NK-92 (cell line): ENCODE results near the gene FHIT.

ENCODE experiments used
- DNase-seq: peaks from one replicate; lab custom pipeline; 2025; ENCODE audit not compliant: unreplicated experiment; lab: John Stamatoyannopoulos, UW

The FHIT gene

GRCh38 chr3:59793976-59794375, 1457.3 kb downstream of the FHIT start:
- DNase-seq = no peak

- no peak for DNase-seq
Measured at GRCh38 chr3:59791774-59792308, 1459.4 kb downstream of the FHIT start.

GRCh38 chr3:59790241-59790640, 1461.0 kb downstream of the FHIT start:
- DNase-seq = no peak

GRCh38 chr3:59788801-59789200, 1462.5 kb downstream of the FHIT start:
- DNase-seq = no peak

GRCh38 chr3:59788133-59788532, 1463.1 kb downstream of the FHIT start:
- DNase-seq = no peak

- no peak for DNase-seq
Measured at GRCh38 chr3:59786374-59786773, 1464.9 kb downstream of the FHIT start.

GRCh38 chr3:59784164-59784563, 1467.1 kb downstream of the FHIT start:
- DNase-seq = no peak

- DNase-seq = no peak
Measured at GRCh38 chr3:59783468-59783988, 1467.7 kb downstream of the FHIT start.

- no peak for DNase-seq
Measured at GRCh38 chr3:59782664-59783063, 1468.6 kb downstream of the FHIT start.

- DNase-seq = no peak
Measured at GRCh38 chr3:59780209-59780608, 1471.0 kb downstream of the FHIT start.

- DNase-seq = no peak
Measured at GRCh38 chr3:59779260-59779659, 1472.0 kb downstream of the FHIT start.

GRCh38 chr3:59777667-59778077, 1473.6 kb downstream of the FHIT start:
- DNase-seq = no peak

GRCh38 chr3:59777066-59777465, 1474.2 kb downstream of the FHIT start:
- no peak for DNase-seq

GRCh38 chr3:59775761-59776325, 1475.4 kb downstream of the FHIT start:
- DNase-seq = no peak

- no peak for DNase-seq
Measured at GRCh38 chr3:59775106-59775505, 1476.1 kb downstream of the FHIT start.

GRCh38 chr3:59774634-59775033, 1476.6 kb downstream of the FHIT start:
- DNase-seq = no peak

GRCh38 chr3:59774000-59774399, 1477.3 kb downstream of the FHIT start:
- no peak for DNase-seq

- no peak for DNase-seq
Measured at GRCh38 chr3:59772416-59773408, 1478.5 kb downstream of the FHIT start.

GRCh38 chr3:59771768-59772181, 1479.5 kb downstream of the FHIT start:
- DNase-seq = no peak

GRCh38 chr3:59769127-59769750, 1482.0 kb downstream of the FHIT start:
- DNase-seq = no peak

GRCh38 chr3:59766200-59766872, 1484.9 kb downstream of the FHIT start:
- no peak for DNase-seq
